H1 (cell line): Measurements from ENCODE around the gene SMIM1. TPM values are rescaled to one million over a fixed set of nuclear protein-coding genes. Genes with fewer than 3 reads are reported as not detected.

ENCODE experiments used
- CTCF ChIA-PET: fragments of 300-600 bp; sonication (Branson Sonifier 250); formaldehyde crosslinking; loops from one replicate; lab custom pipeline; 2021; ENCODE audit not compliant: partially characterized antibody; lab: Charles Lee
- POLR2A ChIA-PET: fragments of 300-600 bp; sonication (Branson Sonifier 250); formaldehyde crosslinking; loops from one replicate; lab custom pipeline; 2021; ENCODE audit warnings: inconsistent platforms; ENCODE audit not compliant: partially characterized antibody; lab: Charles Lee
- DNase-seq, 2 experiments: peaks; one replicate each; pipeline versions ENCODE4 v3.0.0 to v3.0.0-alpha.2; 2010 to 2022; ENCODE audit warnings: low spot score in 2 of 2, low read depth in 1 of 2, mixed read lengths in 1 of 2
- FAIRE-seq: peaks from 2 replicates; lab custom pipeline; 2011; peaks lifted over from hg19 to GRCh38; lab: Jason Lieb, UNC
- H2AFZ ChIP-seq: 2 replicates; pipeline ENCODE4 v1.8.1; 2012; ENCODE audit warnings: low read length, inconsistent platforms
- H2AK5ac ChIP-seq: 2 replicates; pipeline ENCODE4 v1.6.1; 2013; ENCODE audit warnings: low read depth, low read length
- H2BK120ac ChIP-seq: replicated peaks from 2 replicates; pipeline ENCODE3; 2013; ENCODE audit warnings: low read depth, low read length, inconsistent platforms
- H2BK12ac ChIP-seq: 2 replicates; pipeline ENCODE4 v1.6.1; 2013; ENCODE audit warnings: low read depth, low read length
- H2BK15ac ChIP-seq: 2 replicates; pipeline ENCODE4 v1.6.1; 2013; ENCODE audit warnings: low read length
- H2BK20ac ChIP-seq: 2 replicates; pipeline ENCODE4 v1.6.1; 2013; ENCODE audit warnings: low read length
- H2BK5ac ChIP-seq: 2 replicates; pipeline ENCODE4 v1.6.1; 2013; ENCODE audit warnings: low read depth, low read length
- H3K14ac ChIP-seq: 2 replicates; pipeline ENCODE4 v1.6.1; 2013; ENCODE audit warnings: inconsistent platforms; ENCODE audit not compliant: insufficient read length
- H3K18ac ChIP-seq: 2 replicates; pipeline ENCODE4 v1.6.1; 2013; ENCODE audit warnings: low read length; ENCODE audit errors: extremely low read depth
- H3K23ac ChIP-seq: 2 replicates; pipeline ENCODE4 v1.6.1; 2013; ENCODE audit warnings: inconsistent platforms; ENCODE audit not compliant: insufficient read length
- H3K23me2 ChIP-seq: 2 replicates; pipeline ENCODE4 v1.6.1; 2013; ENCODE audit warnings: low read depth, low read length
- H3K27ac ChIP-seq: 2 replicates; pipeline ENCODE4 v1.6.1; 2011; ENCODE audit warnings: low read depth, low read length, inconsistent platforms
- H3K27me3 ChIP-seq, 4 experiments: replicated peaks in 1 of 4; 1 replicate in 1 of 4; 2 replicates in 3 of 4; pipeline versions ENCODE4 v1.6.1 to v1.8.1; 2011 to 2013; ENCODE audit warnings: low read length in 3 of 4, mild to moderate bottlenecking in 3 of 4, inconsistent platforms in 2 of 4, mixed read lengths in 2 of 4, moderate library complexity in 1 of 4; ENCODE audit not compliant: control insufficient read depth in 3 of 4, insufficient read depth in 3 of 4; ENCODE audit errors: extremely low read depth in 1 of 4
- H3K36me3 ChIP-seq, 4 experiments: 2 replicates each; pipeline versions ENCODE4 v1.6.1 to v1.8.1; 2011 to 2013; ENCODE audit warnings: mild to moderate bottlenecking in 4 of 4, low read length in 3 of 4, moderate library complexity in 2 of 4, control low read depth in 1 of 4, inconsistent platforms in 1 of 4; ENCODE audit not compliant: insufficient read depth in 4 of 4, control insufficient read depth in 2 of 4
- H3K4ac ChIP-seq: replicated peaks from 2 replicates; pipeline ENCODE3; 2013; ENCODE audit warnings: low read length, low read depth, mixed read lengths, inconsistent platforms; ENCODE audit not compliant: insufficient read length
- H3K4me1 ChIP-seq, 4 experiments: replicated peaks in 1 of 4; 1 replicate in 1 of 4; 2 replicates in 3 of 4; pipeline versions ENCODE4 v1.6.1 to v1.8.1; 2011 to 2013; ENCODE audit warnings: low read length in 3 of 4, inconsistent platforms in 2 of 4, mixed read lengths in 1 of 4; ENCODE audit not compliant: insufficient read depth in 4 of 4, control insufficient read depth in 3 of 4
- H3K4me2 ChIP-seq, 2 experiments: 2 replicates each; pipeline versions ENCODE4 v1.6.1 to v1.8.1; 2011 to 2013; ENCODE audit warnings: low read depth in 2 of 2, low read length in 2 of 2, control low read depth in 1 of 2, inconsistent platforms in 1 of 2, mild to moderate bottlenecking in 1 of 2; ENCODE audit not compliant: insufficient read depth in 1 of 2
- H3K4me3 ChIP-seq, 4 experiments: fragments of 200-600, 300-600 bp in 1 of 4; sonication (generic), shearing (Covaris generic), sonication (Bioruptor Twin) in 1 of 4; 2 replicates each; pipeline versions ENCODE4 v1.5.1 to v1.8.1; 2011 to 2016; ENCODE audit warnings: low read length in 4 of 4, low read depth in 3 of 4, control low read depth in 2 of 4, inconsistent platforms in 2 of 4, mild to moderate bottlenecking in 2 of 4, mixed read lengths in 1 of 4, moderate library complexity in 1 of 4; ENCODE audit not compliant: insufficient read depth in 2 of 4; ENCODE audit errors: extremely low read depth in 1 of 4
- H3K56ac ChIP-seq: replicated peaks from 2 replicates; pipeline ENCODE3; 2013; ENCODE audit warnings: low read depth, mild to moderate bottlenecking, mixed read lengths, low read length, inconsistent platforms; ENCODE audit not compliant: insufficient read length
- H3K79me1 ChIP-seq: 2 replicates; pipeline ENCODE4 v1.6.1; 2013; ENCODE audit warnings: low read depth, low read length, control low read depth
- H3K79me2 ChIP-seq, 2 experiments: 2 replicates each; pipeline versions ENCODE4 v1.6.1 to v1.8.1; 2012 to 2013; ENCODE audit warnings: low read length in 2 of 2, mild to moderate bottlenecking in 2 of 2, inconsistent platforms in 1 of 2; ENCODE audit not compliant: insufficient read depth in 2 of 2, control insufficient read depth in 1 of 2
- H3K9ac ChIP-seq, 4 experiments: replicated peaks in 1 of 4; 1 replicate in 1 of 4; 2 replicates in 3 of 4; pipeline versions ENCODE4 v1.6.1 to v1.8.1; 2011 to 2013; ENCODE audit warnings: low read depth in 3 of 4, low read length in 3 of 4, control low read depth in 2 of 4, mild to moderate bottlenecking in 2 of 4, moderate library complexity in 2 of 4, inconsistent platforms in 1 of 4; ENCODE audit errors: extremely low read depth in 1 of 4
- H3K9me3 ChIP-seq, 2 experiments: 2 replicates each; pipeline versions ENCODE4 v1.6.1 to v1.8.1; 2012 to 2013; ENCODE audit warnings: mild to moderate bottlenecking in 2 of 2, moderate library complexity in 2 of 2, control low read depth in 1 of 2, inconsistent platforms in 1 of 2, low read depth in 1 of 2, low read length in 1 of 2, mixed read lengths in 1 of 2; ENCODE audit not compliant: insufficient read depth in 2 of 2
- H4K20me1 ChIP-seq, 2 experiments: replicated peaks in 1 of 2; 2 replicates each; pipeline versions ENCODE3 to v1.8.1; 2011 to 2013; ENCODE audit warnings: inconsistent platforms in 2 of 2, low read length in 2 of 2, mild to moderate bottlenecking in 1 of 2; ENCODE audit not compliant: insufficient read depth in 2 of 2, control insufficient read depth in 1 of 2
- H4K5ac ChIP-seq: 2 replicates; pipeline ENCODE4 v1.6.1; 2013; ENCODE audit warnings: low read length, low read depth, mixed read lengths, inconsistent platforms; ENCODE audit not compliant: insufficient read length
- H4K8ac ChIP-seq: 2 replicates; pipeline ENCODE4 v1.8.0; 2013; ENCODE audit warnings: mild to moderate bottlenecking, moderate library complexity, low read length, inconsistent platforms; ENCODE audit not compliant: insufficient read depth; ENCODE audit errors: extremely low read depth
- H4K91ac ChIP-seq: replicated peaks from 2 replicates; pipeline ENCODE3; 2013; ENCODE audit warnings: low read length, mixed read lengths, inconsistent platforms; ENCODE audit not compliant: insufficient read length
- CBX5 ChIP-seq: fragments of 300-800, 300-1000 bp; sonication (generic); IDR thresholded peaks from 2 replicates; pipeline ENCODE4 v1.7.1; 2016; ENCODE audit warnings: antibody characterized with exemption, low read length, low read depth
- JUND ChIP-seq: IDR thresholded peaks from 2 replicates; pipeline ENCODE4 v1.6.1; 2011; ENCODE audit warnings: mild to moderate bottlenecking, improper control_type of control experiment, low read length
- RBBP5 ChIP-seq: IDR thresholded peaks from 2 replicates; pipeline ENCODE4 v1.7.1; 2012; ENCODE audit warnings: low read depth, mild to moderate bottlenecking, inconsistent platforms, low read length, moderate library complexity, borderline replicate concordance
- RNF2 ChIP-seq: fragments of 200-900, 300-1000 bp; sonication (generic); IDR thresholded peaks from 2 replicates; pipeline ENCODE4 v1.7.1; 2016; ENCODE audit warnings: borderline replicate concordance, low read depth, mild to moderate bottlenecking, antibody characterized with exemption, low read length; ENCODE audit not compliant: poor library complexity, severe bottlenecking; ENCODE audit errors: missing control alignments
- SRF ChIP-seq: IDR thresholded peaks from 2 replicates; pipeline ENCODE4 v1.6.1; 2011; ENCODE audit warnings: mild to moderate bottlenecking, low read depth, low read length, moderate library complexity
- whole genome bisulfite sequencing, 2 experiments: shearing (Covaris generic) in 1 of 2; methylation state at CpG; one replicate each; pipeline versions ENCODE4 v1.1.6 to v1.1.7; 2013 to 2015; ENCODE audit warnings: low lambda C conversion rate in 2 of 2, mixed read lengths in 2 of 2, inconsistent platforms in 1 of 2, low coverage in 1 of 2, missing lambda C conversion rate in 1 of 2; ENCODE audit not compliant: insufficient replicate concordance in 2 of 2, insufficient coverage in 1 of 2, insufficient read length in 1 of 2; ENCODE audit errors: extremely low coverage in 1 of 2, missing lambda C conversion rate in 1 of 2; 5-methylcytosine and 5-hydroxymethylcytosine counted together
- polyA plus RNA-seq, 7 experiments: library from polyadenylated mRNA; depleted of rRNA in 3 of 7; stranded (reverse) in 5 of 7; unstranded in 2 of 7; fragments of >200 nt in 5 of 7; fragments of 200-250 nt in 2 of 7; gene quantifications; 1 replicate in 5 of 7; 2 replicates in 1 of 7; 4 replicates in 1 of 7; pipeline versions ENCODE4 v1.2.1 to v1.2.3, GENCODE V29; 2011 to 2013; ENCODE audit warnings: missing spikeins in 2 of 7, mixed read lengths in 2 of 7
- total RNA-seq: library from RNA; stranded (reverse); fragmentation: NEBNext Ultra II Directional; extraction: Animal tissue kit (Norgen Biotek cat#: 25700); gene quantifications from 2 replicates; pipeline ENCODE4 v1.2.1, GENCODE V29; 2021
- TF ChIP-seq, protein P1 (sequence below): IDR thresholded peaks from 2 replicates; pipeline ENCODE4 v1.6.1; 2012; ENCODE audit warnings: low read length, inconsistent platforms

SMIM1 gene
- total and polyA plus RNA-seq, 2 of the 8 experiments (the other 6 are each of a cell fraction or from before 2014, with no cell fraction given): 7.7 to 9.7 TPM

DNA sequence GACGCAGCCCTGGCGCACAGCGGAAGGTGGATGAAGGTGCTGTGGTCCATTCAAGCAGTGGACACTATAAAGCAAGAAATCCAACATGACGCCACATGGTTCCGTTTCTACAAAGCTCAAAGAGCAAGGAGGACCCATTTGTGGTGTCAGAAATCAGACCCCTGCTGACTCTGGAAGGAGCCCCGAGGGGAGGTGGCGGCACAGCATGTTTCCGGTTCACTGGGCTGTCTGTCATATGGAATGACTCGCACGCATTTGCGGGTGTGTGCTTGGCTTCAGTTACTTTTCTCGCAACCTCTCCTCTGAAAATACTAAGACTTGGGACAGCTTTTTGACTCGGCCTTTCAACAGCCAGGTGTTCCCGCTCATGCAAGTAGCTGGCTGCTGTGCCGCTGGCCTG, 52.8 kb downstream of the SMIM1 start:
- Histone ChIP-seq H2BK20ac (no peak overlapping the region), H2BK120ac (no peak overlapping the region), H4K91ac (no peak overlapping the region), H3K79me1 (no peaks in the 10 kb centered on the region), H2AFZ (no peak overlapping the region), H2AK5ac (no peak overlapping the region), H3K36me3 (peaks cover 0 to 3% (median 0%) of the 10 kb centered on the region in 4 experiments; a peak in 3 of 8 replicates), H3K27me3 (no peaks in the 10 kb centered on the region), H3K56ac (no peak overlapping the region), H3K27ac (no peak overlapping the region), H3K4me2 (no peak overlapping the region), H3K18ac (no peak overlapping the region), H3K4me3 (no peak overlapping the region), H4K20me1 (peaks cover 1 to 11% of the 10 kb centered on the region in 2 experiments), H3K23me2 (no peaks in the 10 kb centered on the region), H4K5ac (no peak overlapping the region), H2BK5ac (no peak overlapping the region), H3K79me2 (no peaks in the 10 kb centered on the region), H3K4me1 (no peaks in the 10 kb centered on the region), H2BK15ac (no peak overlapping the region), H3K9ac (no peak overlapping the region; a peak in 1 of 7 replicates), H4K8ac (no peak overlapping the region), H3K14ac (no peak overlapping the region), H3K9me3 (no peaks in the 10 kb centered on the region), H3K4ac (no peak overlapping the region), H2BK12ac (no peak overlapping the region), H3K23ac (no peak overlapping the region)
- no peak for TF ChIP-seq RNF2
- TF ChIP-seq JUND: no peak
- no peak for TF ChIP-seq RBBP5
- TF ChIP-seq, protein P1, sequence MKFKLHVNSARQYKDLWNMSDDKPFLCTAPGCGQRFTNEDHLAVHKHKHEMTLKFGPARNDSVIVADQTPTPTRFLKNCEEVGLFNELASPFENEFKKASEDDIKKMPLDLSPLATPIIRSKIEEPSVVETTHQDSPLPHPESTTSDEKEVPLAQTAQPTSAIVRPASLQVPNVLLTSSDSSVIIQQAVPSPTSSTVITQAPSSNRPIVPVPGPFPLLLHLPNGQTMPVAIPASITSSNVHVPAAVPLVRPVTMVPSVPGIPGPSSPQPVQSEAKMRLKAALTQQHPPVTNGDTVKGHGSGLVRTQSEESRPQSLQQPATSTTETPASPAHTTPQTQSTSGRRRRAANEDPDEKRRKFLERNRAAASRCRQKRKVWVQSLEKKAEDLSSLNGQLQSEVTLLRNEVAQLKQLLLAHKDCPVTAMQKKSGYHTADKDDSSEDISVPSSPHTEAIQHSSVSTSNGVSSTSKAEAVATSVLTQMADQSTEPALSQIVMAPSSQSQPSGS: no peak
- TF ChIP-seq CBX5: no peak
- no peak for TF ChIP-seq SRF
- CTCF ChIA-PET: interaction anchor here (0.7 to 2.2 kb wide), 3 partner anchors 10 to 157 kb away, joined by 3 to 5 read pairs (median 3); no protein-coding TSS in a partner anchor
- FAIRE-seq (no peak), DNase-seq (no peak)
- POLR2A ChIA-PET: no interaction called here
- 94% methylated on average over 15 of the region's 15 CpGs; no CpG with 5 or more reads in 1 of the 2 experiments for WGBS, 2 experiments
